ENCODE data around the gene PLEKHH2. TPM values are rescaled to one million over a fixed set of nuclear protein-coding genes. Genes with fewer than 3 reads are reported as not detected.
"Not testable (repeated sequence)": the region's sequence is repeated elsewhere in the genome, so short reads cannot be mapped to it uniquely, and the experiment has no call there.

Gene PLEKHH2
- total and polyA plus RNA-seq, 4 donors: 2.5 to 311 (median 18.3) TPM

DNA sequence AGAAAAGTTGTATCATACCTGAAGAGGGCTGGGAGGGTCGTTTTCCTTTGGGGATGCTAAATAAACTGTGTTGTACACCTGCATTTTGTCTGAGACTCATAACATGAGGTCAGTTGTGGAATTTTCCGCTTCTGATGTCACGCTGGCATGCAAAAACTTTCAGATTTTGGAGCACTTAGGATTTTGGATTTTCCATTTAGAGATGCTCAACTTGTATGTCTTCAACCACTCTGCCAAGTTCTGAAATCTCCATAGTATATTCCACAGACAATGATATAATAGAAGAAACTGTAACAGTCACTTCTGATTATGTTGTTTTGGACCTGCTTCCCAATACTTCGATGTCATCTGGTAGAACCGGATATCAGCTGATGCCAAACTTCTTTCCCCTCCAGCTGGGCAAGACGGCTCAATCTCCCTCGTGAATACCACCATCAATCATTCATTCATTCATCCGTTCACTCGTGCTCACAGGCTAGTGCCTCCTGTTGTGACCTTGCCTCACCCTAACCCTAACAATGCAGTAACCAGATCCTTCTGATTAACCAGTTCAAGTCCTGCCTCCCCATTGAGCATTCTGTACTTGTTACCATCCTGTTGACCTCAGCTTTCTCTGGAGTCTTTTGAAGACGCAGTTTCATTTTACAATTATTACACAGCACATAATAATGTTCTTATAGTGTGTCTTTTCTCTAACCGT, 5.3 kb upstream of the PLEKHH2 start:
- no peak for ATAC-seq (ENCODE audit: insufficient read depth, low FRiP score)
- no peak for DNase-seq
- TF ChIP-seq, protein P1, sequence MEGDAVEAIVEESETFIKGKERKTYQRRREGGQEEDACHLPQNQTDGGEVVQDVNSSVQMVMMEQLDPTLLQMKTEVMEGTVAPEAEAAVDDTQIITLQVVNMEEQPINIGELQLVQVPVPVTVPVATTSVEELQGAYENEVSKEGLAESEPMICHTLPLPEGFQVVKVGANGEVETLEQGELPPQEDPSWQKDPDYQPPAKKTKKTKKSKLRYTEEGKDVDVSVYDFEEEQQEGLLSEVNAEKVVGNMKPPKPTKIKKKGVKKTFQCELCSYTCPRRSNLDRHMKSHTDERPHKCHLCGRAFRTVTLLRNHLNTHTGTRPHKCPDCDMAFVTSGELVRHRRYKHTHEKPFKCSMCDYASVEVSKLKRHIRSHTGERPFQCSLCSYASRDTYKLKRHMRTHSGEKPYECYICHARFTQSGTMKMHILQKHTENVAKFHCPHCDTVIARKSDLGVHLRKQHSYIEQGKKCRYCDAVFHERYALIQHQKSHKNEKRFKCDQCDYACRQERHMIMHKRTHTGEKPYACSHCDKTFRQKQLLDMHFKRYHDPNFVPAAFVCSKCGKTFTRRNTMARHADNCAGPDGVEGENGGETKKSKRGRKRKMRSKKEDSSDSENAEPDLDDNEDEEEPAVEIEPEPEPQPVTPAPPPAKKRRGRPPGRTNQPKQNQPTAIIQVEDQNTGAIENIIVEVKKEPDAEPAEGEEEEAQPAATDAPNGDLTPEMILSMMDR (IDR thresholded peaks at IDR 0.05; ENCODE audit: control extremely low read depth, extremely low read depth): no peak
- WGBS, 2 donors: 65 to 74% methylated on average over 11 of the region's 11 CpGs
- no peaks in the 10 kb centered on the region for H3K27me3 ChIP-seq (ENCODE audit: control insufficient read depth in 3 of 3, insufficient read depth in 3 of 3, low read length in 2 of 3)
- H3K4me3 ChIP-seq: no peak overlapping the region
- no peaks in the 10 kb centered on the region for H3K9me3 ChIP-seq (ENCODE audit: control insufficient read depth in 4 of 4, insufficient read depth in 3 of 4, low read length in 3 of 4)
- no peak overlapping the region for H3K9ac ChIP-seq (ENCODE audit: insufficient read depth in 1 of 2, low read length in 2 of 2)
- peaks cover 0 to 33% (median 2%) of the 10 kb centered on the region in 5 donors for H3K4me1 ChIP-seq (ENCODE audit: control insufficient read depth in 5 of 5, insufficient read depth in 5 of 5, low read length in 5 of 5)
- H3K27ac ChIP-seq (ENCODE audit: low read depth in 1 of 2, low read length in 1 of 2): no peak overlapping the region
- H3K36me3 ChIP-seq (ENCODE audit: control insufficient read depth in 4 of 4, insufficient read depth in 4 of 4, low read length in 4 of 4): no peaks in the 10 kb centered on the region

DNA sequence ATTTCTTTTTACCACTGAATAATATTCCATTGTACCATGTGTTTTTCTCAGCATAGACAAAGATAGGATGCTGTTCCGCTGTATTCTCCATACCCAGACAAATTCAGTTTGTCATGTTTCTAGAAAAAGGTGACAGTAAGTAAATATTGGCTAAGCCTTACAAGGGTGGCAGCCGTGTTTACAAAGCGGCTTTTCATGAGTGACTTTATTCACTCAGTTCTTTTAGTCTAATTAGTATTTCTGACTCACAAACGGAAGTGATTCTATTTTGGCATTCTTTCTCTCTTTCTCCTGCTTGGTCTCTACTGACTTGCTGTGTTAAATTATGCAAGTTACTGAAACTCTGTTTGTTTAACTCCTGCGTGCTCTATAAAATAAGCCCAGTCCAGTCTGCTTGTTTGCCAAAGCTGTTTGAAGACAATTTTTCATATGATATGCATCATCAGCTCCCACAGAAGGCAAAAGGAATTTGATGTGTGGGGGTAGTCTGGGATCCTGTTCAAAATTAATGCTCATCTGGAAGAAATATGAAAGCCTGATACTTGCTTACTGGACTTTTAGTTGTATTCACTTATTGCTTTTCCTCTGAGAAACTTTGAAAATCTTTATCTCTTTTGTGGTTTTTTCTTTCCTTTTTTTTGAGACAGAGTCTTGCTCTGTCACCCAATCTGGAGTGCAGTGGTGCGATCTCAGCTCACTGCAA, 2.3 kb upstream of the PLEKHH2 start:
- peak overlapping the region in 1 of 2 donors; percentile 57 for H3K9ac ChIP-seq (ENCODE audit: insufficient read depth in 1 of 2, low read length in 2 of 2)
- no peak overlapping the region for H3K27ac ChIP-seq (ENCODE audit: low read depth in 1 of 2, low read length in 1 of 2)
- TF ChIP-seq, protein P1 (IDR thresholded peaks at IDR 0.05; ENCODE audit: control extremely low read depth, extremely low read depth): no peak
- 45 to 74% methylated on average over 6 of the region's 6 CpGs for WGBS, 2 donors
- no peak for ATAC-seq (ENCODE audit: insufficient read depth, low FRiP score)
- DNase-seq: peak; percentile 44 to 93 (median 92)
- H3K36me3 ChIP-seq (ENCODE audit: control insufficient read depth in 4 of 4, insufficient read depth in 4 of 4, low read length in 4 of 4): peaks cover 0 to 6% (median under 1%) of the 10 kb centered on the region in 4 donors
- H3K27me3 ChIP-seq (ENCODE audit: control insufficient read depth in 3 of 3, insufficient read depth in 3 of 3, low read length in 2 of 3): peaks cover 0 to 4% (median 0%) of the 10 kb centered on the region in 3 donors
- H3K9me3 ChIP-seq (ENCODE audit: control insufficient read depth in 4 of 4, insufficient read depth in 3 of 4, low read length in 3 of 4): peaks cover 0 to 5% (median 0%) of the 10 kb centered on the region in 4 donors
- H3K4me3 ChIP-seq: no peak overlapping the region
- H3K4me1 ChIP-seq (ENCODE audit: control insufficient read depth in 5 of 5, insufficient read depth in 5 of 5, low read length in 5 of 5): peaks cover 0 to 32% (median 2%) of the 10 kb centered on the region in 5 donors

DNA sequence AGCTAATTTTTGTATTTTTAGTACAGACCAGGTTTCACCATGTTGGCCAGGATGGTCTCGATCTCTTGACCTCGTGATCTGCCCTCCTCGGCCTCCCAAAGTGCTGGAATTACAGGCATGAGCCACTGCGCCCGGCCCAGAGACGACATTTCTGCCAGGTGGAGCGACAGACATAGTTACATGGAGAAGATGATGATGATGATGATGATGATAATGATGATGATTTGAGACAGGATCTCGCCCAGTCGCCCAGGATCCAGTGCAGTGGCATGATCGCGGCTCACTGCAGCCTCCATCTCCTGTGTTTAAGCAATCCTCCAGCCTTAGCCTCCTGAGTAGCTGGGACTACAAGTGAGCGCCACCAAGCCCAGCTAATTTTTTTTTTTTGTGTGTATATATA, 907 bp upstream of the PLEKHH2 start:
- not testable (repeated sequence) for H3K27me3 ChIP-seq (ENCODE audit: control insufficient read depth in 3 of 3, insufficient read depth in 3 of 3, low read length in 2 of 3); H3K9me3 ChIP-seq (ENCODE audit: control insufficient read depth in 4 of 4, insufficient read depth in 3 of 4, low read length in 3 of 4); H3K27ac ChIP-seq (ENCODE audit: low read depth in 1 of 2, low read length in 1 of 2); DNase-seq; ATAC-seq (ENCODE audit: insufficient read depth, low FRiP score); H3K4me3 ChIP-seq; H3K9ac ChIP-seq (ENCODE audit: insufficient read depth in 1 of 2, low read length in 2 of 2)
- Histone ChIP-seq H3K4me1 (ENCODE audit: control insufficient read depth in 5 of 5, insufficient read depth in 5 of 5, low read length in 5 of 5) (peaks cover 0 to 25% (median 2%) of the 10 kb centered on the region in 5 donors), H3K36me3 (ENCODE audit: control insufficient read depth in 4 of 4, insufficient read depth in 4 of 4, low read length in 4 of 4) (peaks cover 0 to 14% (median 4%) of the 10 kb centered on the region in 4 donors)
- WGBS, 2 donors: 93 to 95% methylated on average over 12 of the region's 12 CpGs

DNA sequence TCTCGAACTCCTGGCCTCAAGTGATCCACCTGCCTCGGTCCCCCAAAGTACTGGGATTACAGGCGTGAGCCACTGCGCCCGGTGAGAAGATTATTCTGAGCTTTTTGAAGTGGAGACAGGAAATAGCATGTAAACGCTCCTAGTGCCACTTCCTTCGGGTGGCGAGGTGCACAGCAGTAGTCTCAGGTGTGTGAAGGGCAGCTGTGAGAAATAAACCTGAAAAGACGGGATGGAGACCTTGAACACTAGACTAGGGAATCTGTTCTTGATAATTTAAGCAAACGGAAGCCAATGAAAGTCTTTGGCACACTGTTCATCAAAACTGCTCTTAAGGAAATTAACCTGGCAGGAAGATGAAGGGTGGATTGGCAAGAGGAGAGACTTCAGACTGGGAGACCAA, 439 bp upstream of the PLEKHH2 start:
- peaks cover 0 to 4% (median 0%) of the 10 kb centered on the region in 3 donors for H3K27me3 ChIP-seq (ENCODE audit: control insufficient read depth in 3 of 3, insufficient read depth in 3 of 3, low read length in 2 of 3)
- H3K9ac ChIP-seq (ENCODE audit: insufficient read depth in 1 of 2, low read length in 2 of 2): peak overlapping the region in 1 of 2 donors; percentile 70
- DNase-seq (no peak), ATAC-seq (ENCODE audit: insufficient read depth, low FRiP score) (no peak)
- peaks cover 0 to 14% (median 5%) of the 10 kb centered on the region in 4 donors for H3K36me3 ChIP-seq (ENCODE audit: control insufficient read depth in 4 of 4, insufficient read depth in 4 of 4, low read length in 4 of 4)
- no peak overlapping the region for H3K4me3 ChIP-seq
- TF ChIP-seq, protein P1 (IDR thresholded peaks at IDR 0.05; ENCODE audit: control extremely low read depth, extremely low read depth): no peak
- H3K4me1 ChIP-seq (ENCODE audit: control insufficient read depth in 5 of 5, insufficient read depth in 5 of 5, low read length in 5 of 5): peaks cover 0 to 25% (median 2%) of the 10 kb centered on the region in 5 donors
- H3K27ac ChIP-seq (ENCODE audit: low read depth in 1 of 2, low read length in 1 of 2): peak overlapping the region in 1 of 2 donors; percentile 3
- peaks cover 0 to 5% (median 0%) of the 10 kb centered on the region in 4 donors for H3K9me3 ChIP-seq (ENCODE audit: control insufficient read depth in 4 of 4, insufficient read depth in 3 of 4, low read length in 3 of 4)
- 18 to 21% methylated on average over 10 of the region's 10 CpGs for WGBS, 2 donors

Measured in lung (tissue), 12 donors.